ENCODE data around the gene FTH1.
"Not testable (repeated sequence)": the region's sequence is repeated elsewhere in the genome, so short reads cannot be mapped to it uniquely, and the experiment has no call there.

FTH1 gene

GRCh38 chr11:61967116-61967923 is at the start of gene FTH1:
FTH1 (minus strand) TSS chr11:61967634; CDS start chr11:61967425, 209 bp downstream.
- peak; percentile 92 for DNase-seq

- no peak for DNase-seq
Measured at GRCh38 chr11:62015615-62016014, 48.2 kb upstream of the FTH1 start.

GRCh38 chr11:62013537-62014476 is 46.4 kb upstream of the FTH1 start:
- DNase-seq = no peak

- DNase-seq = no peak
Measured at GRCh38 chr11:62012832-62013461, 45.5 kb upstream of the FTH1 start.

GRCh38 chr11:62012451-62012831 is 45.0 kb upstream of the FTH1 start:
- DNase-seq = no peak

GRCh38 chr11:62011881-62012280 is 44.4 kb upstream of the FTH1 start:
- DNase-seq = no peak

GRCh38 chr11:62010935-62011528 is 43.6 kb upstream of the FTH1 start:
- DNase-seq = no peak

- DNase-seq = no peak
Measured at GRCh38 chr11:62008193-62008592, 40.8 kb upstream of the FTH1 start.

- no peak for DNase-seq
Measured at GRCh38 chr11:62004473-62004872, 37.0 kb upstream of the FTH1 start.

GRCh38 chr11:62002283-62002682 is 34.8 kb upstream of the FTH1 start:
- not testable (repeated sequence) for DNase-seq

- DNase-seq = no peak
Measured at GRCh38 chr11:62001450-62002191, 34.2 kb upstream of the FTH1 start.

- no peak for DNase-seq
Measured at GRCh38 chr11:62000539-62001446, 33.4 kb upstream of the FTH1 start.

GRCh38 chr11:61999141-61999975 is 31.9 kb upstream of the FTH1 start:
- no peak for DNase-seq

GRCh38 chr11:61996933-61997332 is 29.5 kb upstream of the FTH1 start:
- DNase-seq = no peak

GRCh38 chr11:61994981-61995380 is 27.5 kb upstream of the FTH1 start:
- DNase-seq = no peak

- DNase-seq = no peak
Measured at GRCh38 chr11:61985869-61986268, 18.4 kb upstream of the FTH1 start.

- no peak for DNase-seq
Measured at GRCh38 chr11:61983419-61983818, 16.0 kb upstream of the FTH1 start.

- DNase-seq = no peak
Measured at GRCh38 chr11:61980783-61981541, 13.5 kb upstream of the FTH1 start.
